ENCODE data around the gene TIMP1.

DNA sequence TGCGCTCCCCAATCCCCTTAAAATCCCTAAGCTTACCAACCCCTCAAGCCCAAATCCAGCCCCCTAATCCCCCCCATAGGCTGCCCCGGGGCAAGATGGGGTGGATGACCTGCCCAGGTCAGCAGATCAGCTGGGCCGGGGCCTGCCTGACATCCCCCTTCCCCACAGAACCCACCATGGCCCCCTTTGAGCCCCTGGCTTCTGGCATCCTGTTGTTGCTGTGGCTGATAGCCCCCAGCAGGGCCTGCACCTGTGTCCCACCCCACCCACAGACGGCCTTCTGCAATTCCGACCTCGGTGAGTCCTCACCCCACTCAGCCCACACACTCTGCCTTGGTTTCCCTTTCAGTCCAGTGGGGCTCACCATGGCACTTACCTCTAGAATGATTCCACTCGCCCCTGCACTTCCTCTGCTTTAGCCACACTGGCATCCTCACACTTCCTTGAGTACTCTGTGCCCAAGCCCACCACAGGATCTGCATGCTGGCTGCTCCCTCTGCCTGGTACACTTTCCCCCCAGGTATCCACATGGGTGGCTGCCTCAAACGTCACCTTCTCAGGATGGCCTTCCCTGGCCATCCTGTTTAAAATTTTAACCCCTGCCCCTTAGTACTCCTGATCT, 1.1 kb downstream of the TIMP1 start:
- TF ChIP-seq, protein P1, sequence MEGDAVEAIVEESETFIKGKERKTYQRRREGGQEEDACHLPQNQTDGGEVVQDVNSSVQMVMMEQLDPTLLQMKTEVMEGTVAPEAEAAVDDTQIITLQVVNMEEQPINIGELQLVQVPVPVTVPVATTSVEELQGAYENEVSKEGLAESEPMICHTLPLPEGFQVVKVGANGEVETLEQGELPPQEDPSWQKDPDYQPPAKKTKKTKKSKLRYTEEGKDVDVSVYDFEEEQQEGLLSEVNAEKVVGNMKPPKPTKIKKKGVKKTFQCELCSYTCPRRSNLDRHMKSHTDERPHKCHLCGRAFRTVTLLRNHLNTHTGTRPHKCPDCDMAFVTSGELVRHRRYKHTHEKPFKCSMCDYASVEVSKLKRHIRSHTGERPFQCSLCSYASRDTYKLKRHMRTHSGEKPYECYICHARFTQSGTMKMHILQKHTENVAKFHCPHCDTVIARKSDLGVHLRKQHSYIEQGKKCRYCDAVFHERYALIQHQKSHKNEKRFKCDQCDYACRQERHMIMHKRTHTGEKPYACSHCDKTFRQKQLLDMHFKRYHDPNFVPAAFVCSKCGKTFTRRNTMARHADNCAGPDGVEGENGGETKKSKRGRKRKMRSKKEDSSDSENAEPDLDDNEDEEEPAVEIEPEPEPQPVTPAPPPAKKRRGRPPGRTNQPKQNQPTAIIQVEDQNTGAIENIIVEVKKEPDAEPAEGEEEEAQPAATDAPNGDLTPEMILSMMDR (IDR thresholded peaks at IDR 0.05), result no peak
- no peak for TF ChIP-seq POLR2AphosphoS5 (IDR thresholded peaks at IDR 0.05)
- no peak for TF ChIP-seq POLR2A (IDR thresholded peaks at IDR 0.05)
